ENCODE measurements around the gene ZNF610. TPM values are rescaled to one million over a fixed set of nuclear protein-coding genes. Genes with fewer than 3 reads are reported as not detected.

Gene ZNF610
- total RNA-seq, 1 experiment from 2014 or later, result not detected

GRCh38 chr19:52370341-52370710, 34.3 kb downstream of the ZNF610 start:
- H3K36me3 Mint-ChIP-seq (ENCODE audit: insufficient read depth, unreplicated experiment), result no peaks in the 10 kb centered on the region
- H3K4me1 Mint-ChIP-seq (ENCODE audit: low read depth, unreplicated experiment), result no peaks in the 10 kb centered on the region
- H3K27ac Mint-ChIP-seq (ENCODE audit: unreplicated experiment), result no peak overlapping the region
- peaks cover 17% of the 10 kb centered on the region for H3K9me3 Mint-ChIP-seq (ENCODE audit: low read depth, unreplicated experiment)
- H3K27me3 Mint-ChIP-seq (ENCODE audit: unreplicated experiment), result no peaks in the 10 kb centered on the region
- TF ChIP-seq, protein P1, sequence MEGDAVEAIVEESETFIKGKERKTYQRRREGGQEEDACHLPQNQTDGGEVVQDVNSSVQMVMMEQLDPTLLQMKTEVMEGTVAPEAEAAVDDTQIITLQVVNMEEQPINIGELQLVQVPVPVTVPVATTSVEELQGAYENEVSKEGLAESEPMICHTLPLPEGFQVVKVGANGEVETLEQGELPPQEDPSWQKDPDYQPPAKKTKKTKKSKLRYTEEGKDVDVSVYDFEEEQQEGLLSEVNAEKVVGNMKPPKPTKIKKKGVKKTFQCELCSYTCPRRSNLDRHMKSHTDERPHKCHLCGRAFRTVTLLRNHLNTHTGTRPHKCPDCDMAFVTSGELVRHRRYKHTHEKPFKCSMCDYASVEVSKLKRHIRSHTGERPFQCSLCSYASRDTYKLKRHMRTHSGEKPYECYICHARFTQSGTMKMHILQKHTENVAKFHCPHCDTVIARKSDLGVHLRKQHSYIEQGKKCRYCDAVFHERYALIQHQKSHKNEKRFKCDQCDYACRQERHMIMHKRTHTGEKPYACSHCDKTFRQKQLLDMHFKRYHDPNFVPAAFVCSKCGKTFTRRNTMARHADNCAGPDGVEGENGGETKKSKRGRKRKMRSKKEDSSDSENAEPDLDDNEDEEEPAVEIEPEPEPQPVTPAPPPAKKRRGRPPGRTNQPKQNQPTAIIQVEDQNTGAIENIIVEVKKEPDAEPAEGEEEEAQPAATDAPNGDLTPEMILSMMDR (IDR thresholded peaks at IDR 0.05; ENCODE audit: unreplicated experiment), result no peak
- CTCF ChIA-PET, result no interaction called here
- BruUV-seq (replicated peaks), result no TSS peak
- no peak for DNase-seq
- intact Hi-C loops (cut with micrococcal nuclease; ENCODE audit: unreplicated experiment), result no loop called here
- H3K4me3 Mint-ChIP-seq (ENCODE audit: low read depth, unreplicated experiment), result no peak overlapping the region

DNA sequence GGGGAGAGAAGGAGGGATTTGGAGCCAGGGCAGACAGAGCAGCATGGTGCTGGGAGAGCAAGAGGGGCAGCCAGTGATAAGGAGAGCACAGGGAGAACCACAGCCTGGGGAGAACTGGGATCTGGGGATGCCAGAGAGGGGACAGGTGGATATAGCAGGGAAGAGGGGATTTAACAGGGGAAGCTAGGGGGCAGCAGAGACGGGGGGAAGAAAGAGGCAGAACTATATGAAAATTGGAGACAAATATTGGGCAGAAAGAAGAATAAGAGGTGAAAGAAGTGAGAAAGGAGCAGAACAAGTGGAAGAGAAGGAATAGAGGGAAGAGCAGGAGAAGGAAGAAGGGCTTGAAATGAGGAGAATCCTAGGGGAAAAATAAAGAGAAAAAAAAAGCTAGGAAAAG, 55.1 kb downstream of the ZNF610 start:
- TF ChIP-seq, protein P1 (IDR thresholded peaks at IDR 0.05; ENCODE audit: unreplicated experiment), result no peak
- peaks cover 30% of the 10 kb centered on the region for H3K9me3 Mint-ChIP-seq (ENCODE audit: low read depth, unreplicated experiment)
- no peak overlapping the region for H3K4me3 Mint-ChIP-seq (ENCODE audit: low read depth, unreplicated experiment)
- BruUV-seq (replicated peaks), result no TSS peak
- CTCF ChIA-PET, result no interaction called here
- intact Hi-C loops (cut with micrococcal nuclease; ENCODE audit: unreplicated experiment), result no loop called here
- no peak for DNase-seq
- no peaks in the 10 kb centered on the region for H3K4me1 Mint-ChIP-seq (ENCODE audit: low read depth, unreplicated experiment)
- no peaks in the 10 kb centered on the region for H3K27me3 Mint-ChIP-seq (ENCODE audit: unreplicated experiment)
- H3K36me3 Mint-ChIP-seq (ENCODE audit: insufficient read depth, unreplicated experiment), result no peaks in the 10 kb centered on the region
- no peak overlapping the region for H3K27ac Mint-ChIP-seq (ENCODE audit: unreplicated experiment)

DNA sequence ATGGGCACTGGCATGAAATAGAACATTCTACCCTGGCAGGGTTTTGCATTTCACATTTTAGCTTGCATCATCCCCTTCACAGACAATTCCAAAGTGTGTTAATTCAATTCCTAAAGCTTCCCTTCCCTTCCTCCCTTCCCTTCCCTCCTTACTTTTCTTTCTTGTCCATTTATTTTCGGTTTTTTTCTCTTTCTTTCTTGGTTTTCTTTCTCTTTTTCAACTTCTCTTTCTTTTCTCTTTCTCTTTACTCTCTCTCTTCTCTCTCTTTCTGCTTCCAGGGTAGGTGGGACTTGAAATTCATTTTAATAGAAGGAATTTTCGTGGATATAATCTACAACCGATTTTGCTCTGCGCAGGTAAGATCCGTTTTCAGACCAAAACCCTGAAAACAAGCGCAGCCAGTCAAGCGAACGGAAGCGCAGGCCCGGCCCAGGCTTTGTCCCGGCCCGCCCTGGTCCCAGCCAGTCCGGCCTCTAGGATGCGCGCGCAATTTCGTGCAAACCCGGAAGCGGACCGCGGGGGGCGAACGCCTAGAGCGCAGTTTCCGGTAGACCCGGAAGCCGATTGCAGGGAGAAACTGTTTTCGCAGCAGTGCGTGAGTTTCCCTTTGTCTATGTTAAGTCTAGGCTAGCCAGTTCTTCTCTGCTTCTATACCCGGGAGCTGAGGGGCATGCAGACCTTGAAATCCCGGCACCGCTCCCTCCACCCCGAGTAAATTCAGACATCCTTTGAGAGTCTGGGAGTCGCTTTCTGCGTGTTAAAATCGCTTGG, 61.5 kb downstream of the ZNF610 start, which contains the start of gene ZNF528:
TSS of gene ZNF528 (plus strand) at position 540 of the 771 bp plus-strand sequence. CDS start 4,165 bp downstream, outside the sequence.
- no TSS peak for BruUV-seq (replicated peaks)
- H3K27ac Mint-ChIP-seq (ENCODE audit: unreplicated experiment), result no peak within 1 kb of the TSS

GRCh38 chr19:52398081-52398441, 62.0 kb downstream of the ZNF610 start:
- BruUV-seq (replicated peaks), result no TSS peak
- no peak overlapping the region for H3K27ac Mint-ChIP-seq (ENCODE audit: unreplicated experiment)
- peaks cover 37% of the 10 kb centered on the region for H3K9me3 Mint-ChIP-seq (ENCODE audit: low read depth, unreplicated experiment)
- no peaks in the 10 kb centered on the region for H3K27me3 Mint-ChIP-seq (ENCODE audit: unreplicated experiment)
- intact Hi-C loops (cut with micrococcal nuclease; ENCODE audit: unreplicated experiment), result no loop called here
- H3K36me3 Mint-ChIP-seq (ENCODE audit: insufficient read depth, unreplicated experiment), result no peaks in the 10 kb centered on the region
- TF ChIP-seq, protein P1 (IDR thresholded peaks at IDR 0.05; ENCODE audit: unreplicated experiment), result no peak
- DNase-seq, result no peak
- CTCF ChIA-PET, result no interaction called here
- no peak overlapping the region for H3K4me3 Mint-ChIP-seq (ENCODE audit: low read depth, unreplicated experiment)
- H3K4me1 Mint-ChIP-seq (ENCODE audit: low read depth, unreplicated experiment), result no peaks in the 10 kb centered on the region

More for the DNA sequence above, 61.5 kb downstream of the ZNF610 start, which contains the start of gene ZNF528:
- Mint-ChIP-seq H3K9me3 (ENCODE audit: low read depth, unreplicated experiment) (peaks cover 39% of the 10 kb centered on the region), H3K36me3 (ENCODE audit: insufficient read depth, unreplicated experiment) (no peaks in the 10 kb centered on the region), H3K4me1 (ENCODE audit: low read depth, unreplicated experiment) (no peaks in the 10 kb centered on the region), H3K27me3 (ENCODE audit: unreplicated experiment) (no peaks in the 10 kb centered on the region), H3K4me3 (ENCODE audit: low read depth, unreplicated experiment) (no peak within 1 kb of the TSS)
- TF ChIP-seq, protein P1 (IDR thresholded peaks at IDR 0.05; ENCODE audit: unreplicated experiment), result no peak
- CTCF ChIA-PET, result interaction anchor here (0.6 kb wide), 1 partner anchor 653 kb away, joined by 4 read pairs; no protein-coding TSS in a partner anchor
- intact Hi-C loops (cut with micrococcal nuclease; ENCODE audit: unreplicated experiment), result no loop called here
- DNase-seq, result no peak
